ENCODE measurements around the gene TRO. TPM values are rescaled to one million over a fixed set of nuclear protein-coding genes. Genes with fewer than 3 reads are reported as not detected.

Gene TRO
- total and polyA plus RNA-seq, 9 of the 15 experiments (the other 6 are each of a cell fraction or from before 2014, with no cell fraction given), result 0.18 to 1.7 (median 0.41) TPM

DNA sequence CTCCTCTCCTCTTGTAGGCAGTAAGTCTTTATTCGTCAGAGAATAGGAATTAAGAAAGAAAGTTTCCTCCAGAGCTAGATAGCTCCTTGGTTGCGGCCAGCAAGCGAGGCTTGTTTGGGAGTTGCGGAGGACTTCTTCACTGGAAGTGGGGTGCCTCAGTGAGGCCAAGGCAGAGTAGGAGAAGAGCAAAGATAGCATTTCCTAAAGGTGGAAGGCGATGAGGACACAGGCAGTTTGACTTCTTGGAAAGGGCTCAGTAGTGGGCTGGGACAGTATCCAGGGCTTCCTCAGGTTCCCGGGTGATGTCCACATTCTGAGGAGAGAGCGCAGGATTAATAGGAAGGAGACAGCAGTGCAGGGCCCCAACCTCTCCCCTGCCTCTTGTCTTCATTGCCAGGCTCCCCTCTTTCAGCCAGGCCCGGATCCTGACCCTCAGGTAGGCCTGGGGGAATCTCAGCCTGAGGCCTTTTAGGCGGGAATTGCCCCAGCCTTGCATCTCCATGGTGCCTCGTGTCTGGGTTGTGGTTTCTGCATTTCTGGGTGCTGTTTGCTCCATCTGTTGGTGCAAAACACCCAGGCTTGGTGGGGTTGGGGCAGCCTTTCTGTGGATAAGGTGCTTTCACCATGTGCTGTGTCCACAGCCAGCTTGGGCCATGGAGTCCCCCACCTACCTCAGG, 12.7 kb downstream of the TRO start:
- POLR2A ChIA-PET, result interaction anchor here (1.4 kb wide), 1 partner anchor 31 kb away, joined by 4 read pairs; no protein-coding TSS in a partner anchor
- DNase-seq (ENCODE audit: extremely low read depth in 1 of 4, low spot score in 3 of 4) (no peak), ATAC-seq (no peak), FAIRE-seq (no peak)
- no peak for TF ChIP-seq TAF1 (IDR thresholded peaks at IDR 0.05; ENCODE audit: control insufficient read depth, extremely low read depth, insufficient read depth, low read length, severe bottlenecking)
- TF ChIP-seq POLR3G (IDR thresholded peaks at IDR 0.05; ENCODE audit: extremely low read depth, insufficient read length, insufficient replicate concordance), result no peak
- no peak for TF ChIP-seq GTF2A2 (tag; IDR thresholded peaks at IDR 0.05)
- no peak for TF ChIP-seq PYGO2 (tag; IDR thresholded peaks at IDR 0.05)
- no peak for TF ChIP-seq MXI1 (IDR thresholded peaks at IDR 0.05; ENCODE audit: low read depth, low read length)
- TF ChIP-seq MCM2 (IDR thresholded peaks at IDR 0.05; ENCODE audit: low read depth), result no peak
- TF ChIP-seq, protein P1, sequence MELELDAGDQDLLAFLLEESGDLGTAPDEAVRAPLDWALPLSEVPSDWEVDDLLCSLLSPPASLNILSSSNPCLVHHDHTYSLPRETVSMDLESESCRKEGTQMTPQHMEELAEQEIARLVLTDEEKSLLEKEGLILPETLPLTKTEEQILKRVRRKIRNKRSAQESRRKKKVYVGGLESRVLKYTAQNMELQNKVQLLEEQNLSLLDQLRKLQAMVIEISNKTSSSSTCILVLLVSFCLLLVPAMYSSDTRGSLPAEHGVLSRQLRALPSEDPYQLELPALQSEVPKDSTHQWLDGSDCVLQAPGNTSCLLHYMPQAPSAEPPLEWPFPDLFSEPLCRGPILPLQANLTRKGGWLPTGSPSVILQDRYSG (tag; conservative IDR thresholded peaks at IDR 0.05; ENCODE audit: low read depth), result no peak
- TF ChIP-seq KHSRP (IDR thresholded peaks at IDR 0.05), result no peak
- TF ChIP-seq ZNF232 (CRISPR knock-in tag; IDR thresholded peaks at IDR 0.05), result no peak
- TF ChIP-seq HNRNPLL (IDR thresholded peaks at IDR 0.05; ENCODE audit: low read depth, low read length, poor library complexity, severe bottlenecking), result no peak
- TF ChIP-seq TAL1 (IDR thresholded peaks at IDR 0.05), result no peak
- no peak for TF ChIP-seq SMARCE1 (IDR thresholded peaks at IDR 0.05)
- no peak for TF ChIP-seq FOS (IDR thresholded peaks at IDR 0.05; ENCODE audit: extremely low read depth, insufficient read length)
- no peak for TF ChIP-seq SMC3 (conservative IDR thresholded peaks at IDR 0.05; ENCODE audit: insufficient read depth, low read depth, low read length)
- TF ChIP-seq POU5F1 (IDR thresholded peaks at IDR 0.05; ENCODE audit: borderline replicate concordance, low read depth, low read length, partially characterized antibody), result no peak
- TF ChIP-seq TBP (optimal IDR thresholded peaks at IDR 0.05; ENCODE audit: low read depth, low read length), result no peak
- no peak for TF ChIP-seq SMAD1 (IDR thresholded peaks at IDR 0.05; ENCODE audit: low read depth, low read length, partially characterized antibody)
- TF ChIP-seq, protein P2, sequence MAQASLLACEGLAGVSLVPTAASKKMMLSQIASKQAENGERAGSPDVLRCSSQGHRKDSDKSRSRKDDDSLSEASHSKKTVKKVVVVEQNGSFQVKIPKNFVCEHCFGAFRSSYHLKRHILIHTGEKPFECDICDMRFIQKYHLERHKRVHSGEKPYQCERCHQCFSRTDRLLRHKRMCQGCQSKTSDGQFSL (CRISPR knock-in tag; IDR thresholded peaks at IDR 0.05), result no peak
- TF ChIP-seq, protein P2 (tag; IDR thresholded peaks at IDR 0.05), result no peak
- CTCF ChIA-PET (ENCODE audit: low intra/inter-chr PET ratio), result no interaction called here
- Histone ChIP-seq H3K27me3 (ENCODE audit: control insufficient read depth in 2 of 2, insufficient read depth in 2 of 2, low read length in 2 of 2) (no peaks in the 10 kb centered on the region; a peak in 2 of 5 replicates), H3K27ac (ENCODE audit: extremely low read depth, low read depth, low read length) (no peak overlapping the region), H3K36me3 (ENCODE audit: control insufficient read depth, insufficient read depth, low read length) (no peaks in the 10 kb centered on the region), H3K4me2 (ENCODE audit: insufficient read depth, low read length) (no peak overlapping the region), H3K9me1 (ENCODE audit: control insufficient read depth, insufficient read depth, low read length) (no peaks in the 10 kb centered on the region), H4K20me1 (replicated peaks; ENCODE audit: control insufficient read depth, insufficient read depth, low read length) (no peaks in the 10 kb centered on the region), H2AFZ (ENCODE audit: low read depth, low read length) (no peak overlapping the region), H3K9me3 (replicated peaks; ENCODE audit: control insufficient read depth, insufficient read depth, low read depth, low read length) (no peaks in the 10 kb centered on the region), H3K79me2 (ENCODE audit: control insufficient read depth, insufficient read depth, low read length) (no peaks in the 10 kb centered on the region), H3K9ac (ENCODE audit: insufficient read depth in 1 of 2, low read depth in 2 of 2, low read length in 2 of 2) (no peak overlapping the region), H3K4me1 (replicated peaks in 1 of 2; ENCODE audit: control insufficient read depth in 2 of 2, insufficient read depth in 2 of 2, low read length in 2 of 2) (no peaks in the 10 kb centered on the region), H3K4me3 (no peak overlapping the region)
- in situ Hi-C loops (cut with MboI), result no loop called here
- intact Hi-C loops (cut with micrococcal nuclease), result no loop called here
- 24% methylated on average over 9 of the region's 10 CpGs for WGBS (ENCODE audit: insufficient coverage, low coverage, missing lambda C conversion rate)
- no TSS peak for BruUV-seq (replicated peaks)

Data from K562 (cell line).